NCI-H2081 (cell line): ENCODE measurements around the gene IGFBPL1.

Experiments used
- DNase-seq, 2 experiments: peaks; one replicate each; lab custom pipeline; 2025; lab: John Stamatoyannopoulos, UW

IGFBPL1 gene

DNA sequence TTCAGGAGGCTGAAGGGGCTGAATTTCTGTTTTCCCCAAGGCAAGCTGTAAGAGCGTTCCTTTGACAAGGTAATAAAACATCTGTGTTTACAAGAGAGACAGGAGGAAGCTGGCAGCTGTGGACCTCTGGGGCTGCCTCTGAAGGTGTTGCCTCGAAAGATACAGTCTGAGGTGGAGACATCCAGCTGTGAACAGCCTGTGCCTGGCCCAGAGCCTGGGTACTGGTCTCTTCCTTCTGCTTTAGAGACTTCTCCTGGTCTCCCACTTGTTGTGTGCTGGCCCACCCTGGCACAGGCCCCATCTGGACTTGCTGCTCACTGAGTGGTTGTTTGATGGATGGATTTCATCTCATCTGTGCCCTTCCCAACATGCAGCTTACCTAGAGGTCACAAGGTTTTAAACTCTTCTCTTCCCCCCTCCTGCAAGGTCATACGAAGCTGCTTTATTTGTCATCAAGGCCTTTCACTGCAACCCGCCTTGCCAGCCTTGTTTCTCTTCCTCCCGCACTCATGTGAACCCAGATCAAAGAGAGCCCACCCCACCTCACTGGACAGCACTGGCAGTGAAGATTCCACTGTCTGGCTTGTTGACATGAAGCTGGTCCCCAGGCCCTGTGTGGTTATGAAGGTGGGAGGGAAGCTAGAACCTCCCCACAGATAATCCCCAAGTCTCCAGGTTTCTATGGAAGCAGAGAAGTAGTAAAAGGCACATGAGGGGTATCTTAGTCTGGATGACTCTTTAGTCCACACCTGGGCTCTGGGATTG lies 66.7 kb downstream of the IGFBPL1 start:
- DNase-seq: no peak

- no peak for DNase-seq
Observed at GRCh38 chr9:38356851-38357250, 67.4 kb downstream of the IGFBPL1 start.
